CD8-positive, alpha-beta memory T cell (primary cell): ENCODE measurements around the gene WDFY2. TPM values are rescaled to one million over a fixed set of nuclear protein-coding genes. Genes with fewer than 3 reads are reported as not detected.
A peak's percentile ranks its signal among the peaks of the same experiment; 100 is the strongest.
"Not testable (repeated sequence)": the region's sequence is repeated elsewhere in the genome, so short reads cannot be mapped to it uniquely, and the experiment has no call there.

Source experiments
- CTCF ChIA-PET: fragments of 350-600 bp; sonication (Branson Sonifier 250); formaldehyde crosslinking; loops from one replicate; lab custom pipeline; 2021; ENCODE audit warnings: antibody characterized with exemption; lab: Charles Lee
- POLR2A ChIA-PET: fragments of 350-600 bp; sonication (Branson Sonifier 250); formaldehyde crosslinking; loops from one replicate; lab custom pipeline; 2021; ENCODE audit warnings: antibody characterized with exemption; lab: Charles Lee
- DNase-seq, 5 donors: peaks; one replicate each; pipeline versions ENCODE4 v3.0.0 to v3.0.0-alpha.2; 2020 to 2022; ENCODE audit warnings: mixed read lengths in 1 of 5
- H3K27ac ChIP-seq: one replicate; pipeline ENCODE4 v1.7.0; 2013; ENCODE audit warnings: low read depth, mild to moderate bottlenecking, low read length, moderate library complexity
- H3K27me3 ChIP-seq: 2 replicates; pipeline ENCODE4 v1.7.0; 2013; ENCODE audit warnings: low read length, mild to moderate bottlenecking; ENCODE audit not compliant: insufficient read depth, poor library complexity, severe bottlenecking
- H3K36me3 ChIP-seq: 2 replicates; pipeline ENCODE4 v1.7.0; 2013; ENCODE audit warnings: mild to moderate bottlenecking, low read length, moderate library complexity; ENCODE audit not compliant: insufficient read depth
- H3K4me1 ChIP-seq: 2 replicates; pipeline ENCODE4 v1.7.0; 2013; ENCODE audit warnings: mild to moderate bottlenecking, low read length, moderate library complexity; ENCODE audit not compliant: insufficient read depth
- H3K4me3 ChIP-seq: 2 replicates; pipeline ENCODE4 v1.7.0; 2013; ENCODE audit warnings: mild to moderate bottlenecking, low read length
- H3K9me3 ChIP-seq: 2 replicates; pipeline ENCODE4 v1.7.0; 2013; ENCODE audit warnings: mild to moderate bottlenecking, low read length
- H3K27ac Mint-ChIP-seq, 8 donors: one replicate each; pipeline ENCODE4 v1.8.0; 2020 to 2021; ENCODE audit warnings: mixed read lengths in 8 of 8, mild to moderate bottlenecking in 6 of 8, inconsistent platforms in 3 of 8, moderate library complexity in 3 of 8
- H3K27me3 Mint-ChIP-seq, 2 donors: one replicate each; pipeline ENCODE4 v1.8.0; 2020 to 2021; ENCODE audit warnings: mixed read lengths in 2 of 2, mild to moderate bottlenecking in 1 of 2, moderate library complexity in 1 of 2
- H3K36me3 Mint-ChIP-seq, 3 donors: one replicate each; pipeline ENCODE4 v1.8.0; 2020 to 2021; ENCODE audit warnings: mixed read lengths in 3 of 3, inconsistent platforms in 1 of 3, mild to moderate bottlenecking in 1 of 3
- H3K4me1 Mint-ChIP-seq, 3 donors: one replicate each; pipeline ENCODE4 v1.8.0; 2020 to 2021; ENCODE audit warnings: mixed read lengths in 3 of 3, inconsistent platforms in 1 of 3, mild to moderate bottlenecking in 1 of 3
- H3K4me3 Mint-ChIP-seq, 7 donors: one replicate each; pipeline ENCODE4 v1.8.0; 2020 to 2021; ENCODE audit warnings: mixed read lengths in 7 of 7, mild to moderate bottlenecking in 6 of 7, moderate library complexity in 4 of 7, inconsistent platforms in 2 of 7
- H3K9me3 Mint-ChIP-seq, 5 donors: one replicate each; pipeline ENCODE4 v1.8.0; 2020 to 2022; ENCODE audit warnings: mixed read lengths in 5 of 5, mild to moderate bottlenecking in 3 of 5, moderate library complexity in 2 of 5, inconsistent platforms in 1 of 5
- polyA plus RNA-seq: library from polyadenylated mRNA; unstranded; fragments of 300-500 nt; fragmentation: Illumina TruSeq; gene quantifications from one replicate; pipeline ENCODE4 v1.2.3, GENCODE V29; 2021
- total RNA-seq, 2 experiments: library from RNA; stranded (reverse); gene quantifications; one replicate each; pipeline ENCODE4 v1.2.3, GENCODE V29; 2021

WDFY2 gene
- total and polyA plus RNA-seq, 3 experiments from 2014 or later: 3.9 to 7.1 (median 6.1) TPM

GRCh38 chr13:51695677-51696076 lies 111.4 kb downstream of the WDFY2 start:
- POLR2A ChIA-PET, H3K27me3 ChIP-seq, H3K9me3 ChIP-seq, H3K27ac Mint-ChIP-seq, CTCF ChIA-PET, H3K27me3 Mint-ChIP-seq, H3K4me3 ChIP-seq, DNase-seq, H3K4me1 ChIP-seq, H3K4me1 Mint-ChIP-seq, H3K27ac ChIP-seq, H3K36me3 ChIP-seq, H3K4me3 Mint-ChIP-seq: not testable (repeated sequence)
- H3K9me3 Mint-ChIP-seq: peaks cover 0 to 11% (median 0%) of the 10 kb centered on the region in 5 donors
- H3K36me3 Mint-ChIP-seq: peaks cover 4 to 15% (median 5%) of the 10 kb centered on the region in 3 donors

- no peaks in the 10 kb centered on the region for H3K27me3 Mint-ChIP-seq
- peaks cover 4 to 15% (median 6%) of the 10 kb centered on the region in 3 donors for H3K36me3 Mint-ChIP-seq
- Histone ChIP-seq H3K36me3 (no peaks in the 10 kb centered on the region), H3K4me3 (no peak overlapping the region), H3K27ac (no peak overlapping the region), H3K9me3 (no peaks in the 10 kb centered on the region), H3K27me3 (no peaks in the 10 kb centered on the region), H3K4me1 (no peaks in the 10 kb centered on the region)
- H3K4me3 Mint-ChIP-seq: no peak overlapping the region
- peaks cover 0 to 3% (median 0%) of the 10 kb centered on the region in 3 donors for H3K4me1 Mint-ChIP-seq
- no peak overlapping the region for H3K27ac Mint-ChIP-seq
- no peak for DNase-seq
- POLR2A ChIA-PET: no interaction called here
- peaks cover 0 to 11% (median 0%) of the 10 kb centered on the region in 5 donors for H3K9me3 Mint-ChIP-seq
- CTCF ChIA-PET: no interaction called here
Measured at GRCh38 chr13:51697181-51697580, 112.9 kb downstream of the WDFY2 start.

DNA sequence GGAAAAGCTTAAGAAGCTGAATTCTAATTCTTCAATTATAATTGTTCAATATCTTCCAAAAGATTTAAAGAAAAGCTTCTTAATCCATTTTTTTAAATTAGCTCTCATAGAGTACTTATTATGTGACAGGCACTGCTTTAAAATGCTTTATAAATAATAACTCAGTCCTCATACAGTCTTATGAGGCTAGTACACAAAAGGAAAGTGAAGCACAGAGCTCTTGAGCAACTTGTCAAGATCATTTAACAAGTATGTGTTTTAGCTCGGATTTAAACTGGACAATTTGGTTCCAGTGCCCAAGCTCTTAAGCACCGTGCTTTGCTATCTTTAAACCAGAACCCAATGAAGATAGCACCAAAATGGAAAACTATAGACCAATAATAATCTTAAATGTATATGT lies 113.6 kb downstream of the WDFY2 start:
- POLR2A ChIA-PET: no interaction called here
- peaks cover 6 to 15% (median 6%) of the 10 kb centered on the region in 3 donors for H3K36me3 Mint-ChIP-seq
- no peaks in the 10 kb centered on the region for H3K27me3 Mint-ChIP-seq
- Histone ChIP-seq H3K4me1 (no peaks in the 10 kb centered on the region), H3K27me3 (no peaks in the 10 kb centered on the region), H3K27ac (no peak overlapping the region), H3K4me3 (no peak overlapping the region), H3K36me3 (no peaks in the 10 kb centered on the region), H3K9me3 (no peaks in the 10 kb centered on the region)
- no peak overlapping the region for H3K27ac Mint-ChIP-seq
- H3K9me3 Mint-ChIP-seq: peaks cover 0 to 11% (median 0%) of the 10 kb centered on the region in 5 donors
- no peak overlapping the region for H3K4me3 Mint-ChIP-seq
- peaks cover 0 to 3% (median 0%) of the 10 kb centered on the region in 3 donors for H3K4me1 Mint-ChIP-seq
- CTCF ChIA-PET: no interaction called here
- DNase-seq: no peak

DNA sequence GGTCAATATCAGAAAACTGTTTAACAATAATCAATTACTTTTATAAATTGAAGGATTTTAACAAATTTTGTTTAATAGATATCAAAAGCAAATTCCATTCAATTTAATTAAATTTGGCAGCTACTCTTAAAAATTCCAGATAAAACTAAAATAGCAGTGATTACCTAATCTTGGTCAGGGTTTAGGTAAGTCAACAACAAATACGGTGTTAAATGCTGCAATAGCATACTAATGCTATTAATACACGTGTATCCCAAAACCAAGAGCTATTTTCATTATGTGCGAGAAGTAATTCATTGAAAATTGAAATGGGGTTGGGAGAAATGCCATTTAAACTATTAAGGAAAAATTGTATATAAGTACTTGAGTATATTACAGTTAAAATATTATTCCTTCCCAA lies 114.1 kb downstream of the WDFY2 start:
- Histone ChIP-seq H3K27ac (no peak overlapping the region), H3K9me3 (no peaks in the 10 kb centered on the region), H3K27me3 (no peaks in the 10 kb centered on the region), H3K36me3 (no peaks in the 10 kb centered on the region), H3K4me3 (no peak overlapping the region), H3K4me1 (no peaks in the 10 kb centered on the region)
- H3K4me3 Mint-ChIP-seq: no peak overlapping the region
- no peak for DNase-seq
- no peaks in the 10 kb centered on the region for H3K27me3 Mint-ChIP-seq
- peaks cover 0 to 11% (median 0%) of the 10 kb centered on the region in 5 donors for H3K9me3 Mint-ChIP-seq
- no peak overlapping the region for H3K27ac Mint-ChIP-seq
- ChIA-PET POLR2A (no interaction called here), CTCF (no interaction called here)
- peaks cover 6 to 15% (median 8%) of the 10 kb centered on the region in 3 donors for H3K36me3 Mint-ChIP-seq
- peaks cover 0 to 3% (median 0%) of the 10 kb centered on the region in 3 donors for H3K4me1 Mint-ChIP-seq

DNA sequence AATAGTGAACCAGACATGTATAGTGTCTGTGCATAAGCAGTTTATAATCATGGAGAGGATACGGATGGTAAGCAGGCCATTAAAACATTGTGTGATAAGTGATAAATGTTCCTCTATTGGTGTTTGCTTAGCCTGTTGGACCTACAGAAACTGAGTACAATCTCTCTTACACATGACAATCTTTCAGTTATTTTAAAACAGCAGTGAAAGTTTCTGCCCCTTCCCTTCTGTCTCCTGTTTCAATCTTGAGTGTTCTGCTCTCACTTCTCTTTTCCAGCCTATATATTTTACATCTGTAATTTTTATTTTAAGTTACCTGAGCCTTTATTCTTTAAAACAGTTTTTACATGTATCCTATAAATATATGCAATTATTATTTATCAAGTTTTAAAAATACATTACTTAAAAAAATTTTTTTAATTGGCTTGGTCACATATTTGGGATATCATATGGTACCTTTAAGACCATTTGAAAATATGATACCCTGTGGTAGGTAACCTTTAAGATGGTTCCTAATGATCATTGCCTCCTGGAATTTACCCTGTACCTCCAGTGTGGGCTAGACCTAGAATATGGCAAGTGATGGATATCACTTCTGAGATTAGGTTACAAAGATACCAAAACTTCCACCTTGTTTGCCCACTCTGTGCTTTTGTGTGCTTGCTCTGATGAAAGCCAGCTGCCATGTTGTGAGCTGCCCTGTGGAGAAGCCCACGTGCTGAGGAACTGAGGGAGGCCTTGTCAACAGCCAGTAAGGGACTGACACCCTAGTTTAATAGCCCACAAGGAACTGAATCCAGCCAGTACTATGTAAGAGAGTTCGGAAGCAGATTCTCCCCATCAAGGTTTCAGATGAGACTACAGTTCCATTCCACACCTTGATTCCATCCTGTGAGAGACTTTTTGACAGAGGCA lies 120.4 kb downstream of the WDFY2 start:
- Mint-ChIP-seq H3K4me1 (no peaks in the 10 kb centered on the region), H3K36me3 (peaks cover 8 to 23% (median 9%) of the 10 kb centered on the region in 3 donors), H3K9me3 (peaks cover 0 to 7% (median 0%) of the 10 kb centered on the region in 5 donors), H3K27me3 (no peaks in the 10 kb centered on the region), H3K27ac (no peak overlapping the region), H3K4me3 (no peak overlapping the region)
- Histone ChIP-seq H3K27me3 (no peaks in the 10 kb centered on the region), H3K4me1 (no peaks in the 10 kb centered on the region), H3K4me3 (no peak overlapping the region), H3K9me3 (no peaks in the 10 kb centered on the region), H3K27ac (no peak overlapping the region), H3K36me3 (no peaks in the 10 kb centered on the region)
- CTCF ChIA-PET: no interaction called here
- DNase-seq: no peak
- POLR2A ChIA-PET: no interaction called here

GRCh38 chr13:51707461-51707860 lies 123.2 kb downstream of the WDFY2 start:
- Histone ChIP-seq H3K27ac (no peak overlapping the region), H3K36me3 (no peaks in the 10 kb centered on the region), H3K4me1 (no peaks in the 10 kb centered on the region), H3K9me3 (no peaks in the 10 kb centered on the region), H3K4me3 (no peak overlapping the region), H3K27me3 (no peaks in the 10 kb centered on the region)
- Mint-ChIP-seq H3K36me3 (peaks cover 8 to 23% (median 9%) of the 10 kb centered on the region in 3 donors), H3K4me1 (no peaks in the 10 kb centered on the region), H3K27me3 (no peaks in the 10 kb centered on the region), H3K27ac (no peak overlapping the region), H3K4me3 (no peak overlapping the region), H3K9me3 (no peaks in the 10 kb centered on the region)
- DNase-seq: no peak
- ChIA-PET CTCF (no interaction called here), POLR2A (interaction anchor here (0.6 kb wide), 1 partner anchor 54 kb away, joined by 3 read pairs; no protein-coding TSS in a partner anchor)

DNA sequence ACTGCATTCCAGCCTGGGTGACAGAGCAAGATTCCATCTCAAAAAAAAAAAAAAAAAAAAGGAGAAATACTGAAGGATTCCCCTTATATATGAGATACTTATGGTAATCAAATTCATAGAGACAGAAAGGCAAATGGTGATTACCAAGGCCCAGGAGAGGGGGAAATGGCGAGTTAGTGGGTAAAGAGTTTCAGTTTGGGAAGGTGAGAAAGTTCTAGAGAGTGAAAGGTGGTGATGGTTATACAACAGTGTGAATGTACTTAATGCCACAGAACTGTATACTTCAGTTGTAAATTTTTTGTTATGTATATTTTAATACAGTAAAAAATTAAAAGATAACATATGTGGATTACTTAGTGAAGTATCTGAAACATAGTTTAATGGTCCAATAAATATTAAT lies 129.5 kb downstream of the WDFY2 start:
- Mint-ChIP-seq H3K27me3 (no peaks in the 10 kb centered on the region), H3K27ac (no peak overlapping the region), H3K36me3 (peaks cover 0 to 5% (median 4%) of the 10 kb centered on the region in 3 donors), H3K4me1 (no peaks in the 10 kb centered on the region), H3K9me3 (no peaks in the 10 kb centered on the region), H3K4me3 (no peak overlapping the region)
- no peak overlapping the region for H3K4me3 ChIP-seq
- ChIA-PET CTCF (no interaction called here), POLR2A (no interaction called here)
- H3K36me3 ChIP-seq: no peaks in the 10 kb centered on the region
- no peak overlapping the region for H3K27ac ChIP-seq
- DNase-seq: no peak
- H3K9me3 ChIP-seq: no peaks in the 10 kb centered on the region
- H3K4me1 ChIP-seq: no peaks in the 10 kb centered on the region
- no peaks in the 10 kb centered on the region for H3K27me3 ChIP-seq

DNA sequence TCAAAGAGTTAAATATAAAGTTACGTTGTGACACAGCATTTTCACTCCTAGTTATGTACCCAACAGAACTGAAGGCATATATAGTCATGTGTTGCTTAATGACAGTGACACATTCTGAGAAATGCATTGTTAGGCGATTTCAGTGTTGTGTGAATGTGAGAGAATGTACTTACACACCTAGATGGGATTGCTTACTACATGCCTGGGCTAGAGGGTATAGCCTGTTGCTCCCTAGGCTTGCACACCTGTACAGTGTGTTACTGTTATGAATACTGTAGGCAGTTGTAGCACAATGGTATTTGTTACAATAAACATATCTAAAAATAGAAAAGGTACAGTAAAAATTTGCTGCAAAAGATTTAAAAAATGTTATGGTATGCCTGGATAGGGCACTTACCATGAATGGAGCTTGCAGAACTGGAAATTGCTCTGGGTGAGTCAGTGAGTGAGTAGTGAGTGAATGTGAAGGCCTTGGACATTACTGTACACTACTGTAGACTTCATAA lies 130.5 kb downstream of the WDFY2 start:
- Histone ChIP-seq H3K36me3 (no peaks in the 10 kb centered on the region), H3K27ac (no peak overlapping the region), H3K4me3 (no peak overlapping the region), H3K9me3 (no peaks in the 10 kb centered on the region), H3K4me1 (no peaks in the 10 kb centered on the region), H3K27me3 (no peaks in the 10 kb centered on the region)
- Mint-ChIP-seq H3K36me3 (peaks cover 0 to 7% (median 3%) of the 10 kb centered on the region in 3 donors), H3K27me3 (no peaks in the 10 kb centered on the region), H3K4me1 (no peaks in the 10 kb centered on the region), H3K27ac (peak overlapping the region in 1 of 8 donors; percentile 23), H3K4me3 (no peak overlapping the region), H3K9me3 (no peaks in the 10 kb centered on the region)
- POLR2A ChIA-PET: no interaction called here
- no peak for DNase-seq
- CTCF ChIA-PET: no interaction called here
